MG63 (cell line): ENCODE data around the gene SMAD6. TPM values are rescaled to one million over a fixed set of nuclear protein-coding genes. Genes with fewer than 3 reads are reported as not detected.

Experiments
- total RNA-seq: library from RNA; depleted of rRNA; stranded (reverse); fragments of >200 nt; shearing (Covaris generic); gene quantifications from 2 replicates; pipeline ENCODE4 v1.2.3, GENCODE V29; 2014; ENCODE audit warnings: low replicate concordance; rRNA removed

Gene SMAD6
- total RNA-seq, 1 experiment from 2014 or later, result 37.8 TPM

Other genes with a start within 250 kb of the SMAD6 start
- gene SNAPC5, start 204.5 kb upstream of the SMAD6 start, total RNA-seq, result 35.4 and 40.8 TPM in 2 replicates
- 9,593 and 13,354 TPM in 2 replicates for gene RPL4, start 197.4 kb upstream of the SMAD6 start, total RNA-seq
- gene ZWILCH, start 196.9 kb upstream of the SMAD6 start, total RNA-seq, result 36.4 and 59.1 TPM in 2 replicates
- 0.43 TPM in 1 of 2 replicates, not detected in the other for gene LCTL, start 136.2 kb upstream of the SMAD6 start, total RNA-seq